Karpas-422 (cell line): ENCODE measurements around the gene KCNC1. TPM values are rescaled to one million over a fixed set of nuclear protein-coding genes. Genes with fewer than 3 reads are reported as not detected.

Experiments
- DNase-seq: peaks from one replicate; pipeline ENCODE4 v3.0.0-alpha.2; 2015
- H2AFZ ChIP-seq: fragments of 200-600 bp; sonication (generic); 2 replicates; pipeline ENCODE4 v1.6.1; 2014; ENCODE audit warnings: antibody characterized with exemption, low read length, mixed read lengths
- H3K27ac ChIP-seq: fragments of 200-600 bp; sonication (generic); 2 replicates; pipeline ENCODE4 v1.5.1; 2014; ENCODE audit warnings: mild to moderate bottlenecking, low read length, moderate library complexity
- H3K27me3 ChIP-seq: fragments of 200-600 bp; sonication (generic); 2 replicates; pipeline ENCODE4 v1.6.1; 2014; ENCODE audit warnings: low read length, mixed read lengths
- H3K36me3 ChIP-seq: fragments of 200-600 bp; sonication (generic); 2 replicates; pipeline ENCODE4 v1.6.1; 2014; ENCODE audit warnings: low read length, mixed read lengths; ENCODE audit not compliant: insufficient read depth
- H3K4me1 ChIP-seq: fragments of 200-600 bp; sonication (generic); 2 replicates; pipeline ENCODE4 v1.6.1; 2014; ENCODE audit warnings: mild to moderate bottlenecking, low read length, mixed read lengths
- H3K4me2 ChIP-seq: fragments of 200-600 bp; sonication (generic); 2 replicates; pipeline ENCODE4 v1.6.1; 2014; ENCODE audit warnings: low read length, low read depth, mild to moderate bottlenecking; ENCODE audit not compliant: poor library complexity, severe bottlenecking
- H3K4me3 ChIP-seq: fragments of 200-600 bp; sonication (generic); 2 replicates; pipeline ENCODE4 v1.5.1; 2014; ENCODE audit warnings: mild to moderate bottlenecking, antibody characterized with exemption, low read length, mixed read lengths
- H3K79me2 ChIP-seq: fragments of 200-600 bp; sonication (generic); 2 replicates; pipeline ENCODE4 v1.6.1; 2014; ENCODE audit warnings: mild to moderate bottlenecking, low read length, mixed read lengths
- H3K9ac ChIP-seq: fragments of 200-600 bp; sonication (generic); 2 replicates; pipeline ENCODE4 v1.6.0; 2014; ENCODE audit warnings: low read length
- H3K9me2 ChIP-seq: fragments of 200-600 bp; sonication (generic), shearing (Covaris generic); replicated peaks from 2 replicates; pipeline ENCODE4 v1.6.0; 2014; ENCODE audit warnings: mild to moderate bottlenecking, low read length, moderate library complexity; ENCODE audit not compliant: insufficient read depth
- H3K9me3 ChIP-seq: fragments of 300-700, 200-600 bp; sonication (generic); 2 replicates; pipeline ENCODE4 v1.6.1; 2014; ENCODE audit warnings: low read length, mixed read lengths
- H4K20me1 ChIP-seq: fragments of 200-600 bp; sonication (generic); 2 replicates; pipeline ENCODE4 v1.6.1; 2014; ENCODE audit warnings: mild to moderate bottlenecking, antibody characterized with exemption, low read length, low read depth; ENCODE audit not compliant: insufficient read depth
- total RNA-seq: library from RNA; depleted of rRNA; stranded (reverse); fragments of >200 nt; shearing (Covaris generic); gene quantifications from 2 replicates; pipeline ENCODE4 v1.2.3, GENCODE V29; 2014; ENCODE audit warnings: low replicate concordance

The KCNC1 gene
- total RNA-seq, 1 experiment from 2014 or later = not detected

DNA sequence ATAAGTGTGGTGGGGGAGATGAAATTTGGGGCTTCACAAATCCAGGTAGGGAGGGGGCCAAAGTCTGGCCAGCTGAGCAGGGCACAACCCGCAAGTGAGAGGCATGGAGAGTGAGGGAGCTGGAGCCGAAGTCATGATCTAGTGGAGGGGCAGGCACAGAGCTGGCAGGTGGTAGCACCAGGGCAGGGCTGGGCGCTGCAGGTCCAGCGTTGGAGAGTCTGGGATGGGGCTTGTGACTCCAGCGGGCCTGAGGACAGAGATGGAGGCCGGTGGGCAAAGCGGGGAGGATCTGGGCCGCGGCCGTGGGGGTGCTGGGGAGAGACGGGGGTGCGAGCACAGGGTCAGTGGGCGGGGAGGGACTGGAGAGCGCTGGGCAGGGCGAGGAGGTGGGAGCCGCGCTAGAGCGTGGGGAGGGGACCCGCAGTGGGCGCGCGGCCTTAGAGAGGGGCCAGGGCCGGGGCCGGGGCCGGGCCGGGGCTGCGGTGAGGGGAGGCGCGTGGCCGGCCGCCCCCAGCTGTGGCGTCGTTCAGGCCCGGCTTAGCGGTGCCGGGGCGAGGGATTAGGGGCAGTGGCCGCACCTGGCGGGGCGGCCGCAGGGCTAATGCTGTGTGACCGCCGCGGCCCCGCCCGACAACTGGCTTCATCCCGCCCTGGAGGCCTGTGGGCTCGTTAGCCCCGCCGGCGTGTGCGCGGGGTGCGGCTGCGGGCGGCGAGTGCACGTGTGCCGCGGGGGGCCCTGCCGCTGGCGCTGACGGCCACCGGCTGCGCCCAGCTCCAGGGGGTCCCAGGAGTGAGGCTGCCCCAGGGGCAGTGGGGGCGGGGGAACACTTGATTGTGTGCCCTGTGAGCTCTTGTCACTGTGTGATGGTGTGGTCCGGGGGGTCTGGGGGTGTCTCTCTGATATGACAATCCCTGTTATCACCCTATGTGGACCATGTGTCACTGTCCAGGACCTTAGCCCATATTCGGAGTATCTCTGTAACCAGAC, 38.8 kb upstream of the KCNC1 start:
- Histone ChIP-seq H2AFZ (no peak overlapping the region), H3K9me2 (no peaks in the 10 kb centered on the region), H3K79me2 (no peaks in the 10 kb centered on the region), H3K36me3 (no peaks in the 10 kb centered on the region), H3K9me3 (no peaks in the 10 kb centered on the region), H3K9ac (no peak overlapping the region), H3K4me1 (no peaks in the 10 kb centered on the region), H3K27me3 (no peaks in the 10 kb centered on the region), H3K4me2 (no peak overlapping the region), H3K27ac (no peak overlapping the region), H3K4me3 (no peak overlapping the region), H4K20me1 (no peaks in the 10 kb centered on the region)
- DNase-seq = no peak

DNA sequence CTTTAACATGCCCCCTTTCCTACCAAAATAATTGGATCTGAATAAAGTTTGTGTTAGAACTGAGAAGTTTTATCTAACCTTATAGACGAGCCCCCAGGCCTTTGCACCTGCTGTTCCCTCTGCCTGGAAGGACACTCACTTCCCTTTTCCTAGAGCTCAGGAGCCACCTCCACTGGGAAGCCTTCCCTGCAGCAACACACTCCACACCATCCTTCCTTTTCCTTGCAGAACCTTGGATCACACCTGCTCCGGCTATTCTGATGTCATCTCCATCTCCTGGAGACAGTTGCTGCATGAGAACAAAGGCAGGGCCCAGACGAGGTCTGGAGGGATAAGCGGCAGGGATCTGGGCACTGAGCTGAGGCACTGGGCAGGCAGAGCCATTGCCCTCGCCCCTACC, 37.8 kb upstream of the KCNC1 start:
- H3K27me3 ChIP-seq = no peaks in the 10 kb centered on the region

DNA sequence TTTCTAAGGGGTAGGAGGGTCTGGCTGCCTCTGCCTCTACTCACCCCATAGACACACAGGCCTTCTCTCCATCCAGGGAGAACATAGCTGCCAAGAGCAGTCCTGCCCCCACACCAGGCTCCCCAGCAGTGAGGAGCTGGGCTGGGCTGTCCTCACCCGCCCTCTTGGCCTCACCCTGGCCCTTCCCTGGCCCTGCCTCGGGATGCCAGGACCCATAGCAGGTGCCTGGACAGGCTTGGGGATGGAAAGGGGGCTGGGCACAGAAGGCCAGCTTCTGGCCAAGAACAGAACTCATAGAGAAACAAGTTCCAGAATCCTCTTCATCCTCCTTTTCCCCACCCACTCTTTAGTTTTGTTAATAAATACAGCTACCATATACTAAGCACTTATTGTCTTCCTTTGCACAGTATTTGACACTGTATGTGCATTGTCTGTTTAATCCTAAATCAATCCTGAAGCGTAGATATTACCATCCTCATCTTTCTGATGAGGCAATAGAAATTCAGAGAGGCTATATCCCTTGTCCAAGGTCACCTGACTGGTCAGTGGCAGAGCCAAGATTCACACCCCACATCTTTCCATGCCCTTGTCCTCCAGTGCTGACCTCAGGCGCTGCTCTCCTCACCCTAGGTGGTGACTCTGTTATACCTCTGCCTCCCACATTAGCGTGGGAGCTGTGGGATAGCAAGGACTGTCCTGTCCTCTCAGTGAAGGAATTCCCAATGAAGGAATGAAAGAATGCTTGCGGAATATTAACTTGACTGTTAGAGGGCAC, 37.2 kb upstream of the KCNC1 start:
- no peak overlapping the region for H3K27ac ChIP-seq
- H3K4me3 ChIP-seq = no peak overlapping the region
- H3K36me3 ChIP-seq = no peaks in the 10 kb centered on the region
- H3K9ac ChIP-seq = no peak overlapping the region
- no peaks in the 10 kb centered on the region for H3K27me3 ChIP-seq
- DNase-seq = no peak
- no peak overlapping the region for H2AFZ ChIP-seq
- no peaks in the 10 kb centered on the region for H3K9me2 ChIP-seq
- no peaks in the 10 kb centered on the region for H3K9me3 ChIP-seq
- H3K4me2 ChIP-seq = no peak overlapping the region
- no peaks in the 10 kb centered on the region for H3K79me2 ChIP-seq
- H4K20me1 ChIP-seq = no peaks in the 10 kb centered on the region
- no peaks in the 10 kb centered on the region for H3K4me1 ChIP-seq

More for the DNA sequence above, 37.8 kb upstream of the KCNC1 start:
- Histone ChIP-seq H3K9ac (no peak overlapping the region), H4K20me1 (no peaks in the 10 kb centered on the region), H3K9me3 (no peaks in the 10 kb centered on the region), H3K79me2 (no peaks in the 10 kb centered on the region), H2AFZ (no peak overlapping the region), H3K4me3 (no peak overlapping the region), H3K27ac (no peak overlapping the region), H3K36me3 (no peaks in the 10 kb centered on the region), H3K4me2 (no peak overlapping the region), H3K4me1 (no peaks in the 10 kb centered on the region), H3K9me2 (no peaks in the 10 kb centered on the region)
- no peak for DNase-seq

DNA sequence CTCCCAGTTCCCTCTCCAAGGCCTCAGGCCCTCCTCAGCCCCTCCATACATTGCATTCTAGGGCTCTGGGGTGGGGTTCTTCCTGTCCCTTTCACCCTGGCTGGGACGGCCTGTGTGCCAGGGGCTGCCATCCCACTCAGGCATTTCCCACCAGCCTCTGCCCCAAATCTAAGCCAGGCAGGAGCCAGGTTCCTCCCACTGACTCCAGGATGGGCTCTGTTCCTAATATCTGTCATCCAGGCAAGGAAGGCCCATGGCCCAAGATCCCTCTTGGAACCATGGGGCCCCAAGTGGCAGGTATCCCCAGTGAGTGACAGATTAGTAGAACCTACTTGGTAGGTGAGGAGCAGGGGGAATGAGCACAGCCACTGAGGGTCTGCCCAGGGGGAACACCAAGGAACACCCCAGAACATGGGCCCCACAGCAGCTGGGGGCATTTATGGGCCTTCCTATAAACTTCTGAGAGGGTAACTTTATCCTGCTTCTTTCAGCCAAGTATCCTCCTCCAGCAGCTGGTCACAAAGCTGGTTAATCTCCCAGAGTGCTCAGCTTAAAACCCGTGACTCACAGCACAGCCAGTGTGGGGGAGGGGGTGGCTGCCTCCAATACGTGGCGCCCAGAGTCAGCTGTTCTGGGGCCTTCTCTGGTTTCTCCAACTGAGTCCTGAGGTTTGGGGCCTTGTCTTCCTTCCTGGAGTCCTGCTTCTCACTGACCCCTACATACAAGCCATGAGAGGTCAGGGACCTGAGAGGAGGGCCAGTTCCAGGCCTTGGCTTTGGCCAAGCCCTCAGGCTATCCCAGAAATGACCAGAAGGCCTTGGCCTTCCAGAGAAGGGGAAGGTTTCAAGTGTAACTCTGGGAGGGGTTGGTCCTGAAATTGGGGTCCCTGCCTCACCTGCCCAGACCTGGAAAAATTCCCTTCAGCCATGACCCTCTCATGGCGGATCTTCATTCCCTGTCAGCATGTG, 35.1 kb upstream of the KCNC1 start:
- Histone ChIP-seq H2AFZ (no peak overlapping the region), H3K9me2 (no peaks in the 10 kb centered on the region), H3K27me3 (no peaks in the 10 kb centered on the region), H3K27ac (no peak overlapping the region), H3K36me3 (no peaks in the 10 kb centered on the region), H3K79me2 (no peaks in the 10 kb centered on the region), H3K4me1 (no peaks in the 10 kb centered on the region), H3K4me2 (no peak overlapping the region), H3K9me3 (no peaks in the 10 kb centered on the region; the same call in 1 of the 2 replicates), H3K4me3 (no peak overlapping the region), H4K20me1 (no peaks in the 10 kb centered on the region), H3K9ac (no peak overlapping the region)
- DNase-seq = no peak

DNA sequence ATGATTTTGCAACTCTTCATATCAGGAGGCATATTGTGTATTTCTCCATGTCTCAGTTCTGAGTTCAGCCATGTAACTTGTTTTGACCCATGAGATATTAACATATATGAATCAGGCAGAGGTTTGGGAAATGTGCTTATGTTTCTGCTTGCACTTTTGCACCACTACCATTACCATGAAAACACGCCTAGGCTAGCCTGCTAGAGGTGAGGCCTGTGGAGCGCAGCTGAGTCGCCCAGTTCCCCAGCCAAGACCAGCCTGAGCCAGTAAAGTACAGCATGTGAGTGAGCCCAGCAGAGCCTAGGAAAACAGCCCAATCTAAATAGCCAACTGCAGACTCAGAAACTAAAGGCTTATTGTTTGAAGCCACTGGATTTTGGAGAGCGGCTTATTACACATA, 33.6 kb upstream of the KCNC1 start:
- Histone ChIP-seq H3K27ac (no peak overlapping the region), H3K36me3 (no peaks in the 10 kb centered on the region), H3K4me3 (no peak overlapping the region), H3K4me1 (no peaks in the 10 kb centered on the region), H3K9me3 (no peaks in the 10 kb centered on the region; the same call in 1 of the 2 replicates), H3K27me3 (no peaks in the 10 kb centered on the region), H3K9ac (no peak overlapping the region), H3K79me2 (no peaks in the 10 kb centered on the region), H4K20me1 (no peaks in the 10 kb centered on the region), H2AFZ (no peak overlapping the region), H3K4me2 (no peak overlapping the region), H3K9me2 (no peaks in the 10 kb centered on the region)
- no peak for DNase-seq

DNA sequence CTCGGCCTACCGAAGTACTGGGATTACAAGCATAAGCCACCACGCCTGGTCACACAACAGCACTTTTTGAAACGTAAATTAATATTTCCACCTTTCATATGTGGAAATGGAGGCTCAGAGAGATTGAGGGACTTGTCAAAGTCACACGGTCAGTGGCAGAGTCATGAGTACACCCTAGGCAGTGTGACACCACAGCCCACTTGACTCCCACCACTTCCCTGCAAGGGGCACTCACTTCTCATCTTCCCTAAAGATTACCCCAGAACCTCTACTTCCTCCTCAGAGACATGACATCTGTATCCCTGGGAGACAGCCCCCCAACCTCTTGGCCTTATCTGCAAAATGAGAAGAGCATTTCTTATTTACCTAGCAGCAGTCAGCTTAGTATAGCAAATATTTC, 31.7 kb upstream of the KCNC1 start:
- no peak overlapping the region for H3K4me2 ChIP-seq
- no peaks in the 10 kb centered on the region for H3K9me2 ChIP-seq
- no peak for DNase-seq
- no peaks in the 10 kb centered on the region for H3K4me1 ChIP-seq
- no peak overlapping the region for H3K9ac ChIP-seq
- H2AFZ ChIP-seq = no peak overlapping the region
- H3K27me3 ChIP-seq = no peaks in the 10 kb centered on the region
- no peaks in the 10 kb centered on the region; the same call in 1 of the 2 replicates for H3K9me3 ChIP-seq
- H3K36me3 ChIP-seq = no peaks in the 10 kb centered on the region
- no peak overlapping the region for H3K27ac ChIP-seq
- H3K79me2 ChIP-seq = no peaks in the 10 kb centered on the region
- no peak overlapping the region for H3K4me3 ChIP-seq
- H4K20me1 ChIP-seq = no peaks in the 10 kb centered on the region

DNA sequence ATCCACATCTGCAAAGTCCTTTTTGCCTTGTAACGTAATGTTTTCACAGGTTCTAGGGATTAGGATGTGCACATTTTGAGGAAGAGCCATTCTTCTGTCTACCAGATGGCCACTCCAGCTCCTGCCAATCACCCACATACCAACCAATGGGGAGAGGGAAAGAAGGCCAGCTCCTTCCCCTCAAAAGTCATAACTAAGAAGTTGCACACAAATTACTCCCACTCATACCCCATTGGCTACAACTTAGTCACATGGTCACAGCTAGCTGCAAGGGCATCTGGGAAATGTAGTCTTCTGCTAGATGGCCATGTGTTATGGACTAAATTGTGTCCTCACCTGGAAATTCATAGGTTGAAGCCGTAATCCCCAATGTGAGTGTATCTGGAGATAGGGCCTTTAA, 30.6 kb upstream of the KCNC1 start:
- Histone ChIP-seq H3K9ac (no peak overlapping the region), H3K4me3 (no peak overlapping the region), H3K36me3 (no peaks in the 10 kb centered on the region), H3K27ac (no peak overlapping the region), H3K4me1 (no peaks in the 10 kb centered on the region), H3K27me3 (no peaks in the 10 kb centered on the region), H3K79me2 (no peaks in the 10 kb centered on the region), H3K9me2 (no peaks in the 10 kb centered on the region), H2AFZ (no peak overlapping the region), H4K20me1 (no peaks in the 10 kb centered on the region), H3K4me2 (no peak overlapping the region), H3K9me3 (no peaks in the 10 kb centered on the region; the same call in 1 of the 2 replicates)
- peak; percentile 85 for DNase-seq
